ENCODE measurements around the gene PNPLA1.

The PNPLA1 gene

GRCh38 chr6:36340306-36340617, 70.4 kb downstream of the PNPLA1 start:
- Histone ChIP-seq H3K9me3 (ENCODE audit: control insufficient read depth in 1 of 2, low read length in 2 of 2) (no peaks in the 10 kb centered on the region), H3K36me3 (ENCODE audit: control insufficient read depth in 1 of 2, insufficient read depth in 2 of 2, low read length in 2 of 2) (no peaks in the 10 kb centered on the region), H3K27ac (ENCODE audit: low read length) (peak overlapping the region; percentile 80), H3K4me3 (ENCODE audit: low read depth in 1 of 2, low read length in 2 of 2) (no peak overlapping the region), H3K27me3 (ENCODE audit: low read depth, low read length) (peaks cover 3% of the 10 kb centered on the region), H3K4me1 (ENCODE audit: control insufficient read depth in 1 of 2, insufficient read depth in 2 of 2, low read length in 2 of 2) (peaks cover 0 to 4% of the 10 kb centered on the region in 2 donors)

- Histone ChIP-seq H3K36me3 (ENCODE audit: control insufficient read depth in 1 of 2, insufficient read depth in 2 of 2, low read length in 2 of 2) (no peaks in the 10 kb centered on the region), H3K4me1 (ENCODE audit: control insufficient read depth in 1 of 2, insufficient read depth in 2 of 2, low read length in 2 of 2) (peaks cover 0 to 4% of the 10 kb centered on the region in 2 donors), H3K9me3 (ENCODE audit: control insufficient read depth in 1 of 2, low read length in 2 of 2) (no peaks in the 10 kb centered on the region), H3K4me3 (ENCODE audit: low read depth in 1 of 2, low read length in 2 of 2) (peak overlapping the region; percentile 32 to 54), H3K27me3 (ENCODE audit: low read depth, low read length) (peaks cover 3% of the 10 kb centered on the region), H3K27ac (ENCODE audit: low read length) (peak overlapping the region; percentile 80)
Observed at GRCh38 chr6:36340618-36341454, 71.0 kb downstream of the PNPLA1 start.

GRCh38 chr6:36343109-36343680, 73.3 kb downstream of the PNPLA1 start:
- Histone ChIP-seq H3K9me3 (ENCODE audit: control insufficient read depth in 1 of 2, low read length in 2 of 2) (no peaks in the 10 kb centered on the region), H3K36me3 (ENCODE audit: control insufficient read depth in 1 of 2, insufficient read depth in 2 of 2, low read length in 2 of 2) (no peaks in the 10 kb centered on the region), H3K27me3 (ENCODE audit: low read depth, low read length) (no peaks in the 10 kb centered on the region), H3K27ac (ENCODE audit: low read length) (no peak overlapping the region), H3K4me1 (ENCODE audit: control insufficient read depth in 1 of 2, insufficient read depth in 2 of 2, low read length in 2 of 2) (peaks cover 0 to 4% of the 10 kb centered on the region in 2 donors), H3K4me3 (ENCODE audit: low read depth in 1 of 2, low read length in 2 of 2) (no peak overlapping the region)

- H3K27ac ChIP-seq (ENCODE audit: low read length) = no peak overlapping the region
- H3K4me1 ChIP-seq (ENCODE audit: control insufficient read depth in 1 of 2, insufficient read depth in 2 of 2, low read length in 2 of 2) = peaks cover 0 to 6% of the 10 kb centered on the region in 2 donors
- H3K4me3 ChIP-seq (ENCODE audit: low read depth in 1 of 2, low read length in 2 of 2) = no peak overlapping the region
- no peaks in the 10 kb centered on the region for H3K27me3 ChIP-seq (ENCODE audit: low read depth, low read length)
- H3K36me3 ChIP-seq (ENCODE audit: control insufficient read depth in 1 of 2, insufficient read depth in 2 of 2, low read length in 2 of 2) = no peaks in the 10 kb centered on the region
- no peaks in the 10 kb centered on the region for H3K9me3 ChIP-seq (ENCODE audit: control insufficient read depth in 1 of 2, low read length in 2 of 2)
Observed at GRCh38 chr6:36345681-36346466, 76.0 kb downstream of the PNPLA1 start.

- Histone ChIP-seq H3K4me3 (ENCODE audit: low read depth in 1 of 2, low read length in 2 of 2) (no peak overlapping the region), H3K36me3 (ENCODE audit: control insufficient read depth in 1 of 2, insufficient read depth in 2 of 2, low read length in 2 of 2) (no peaks in the 10 kb centered on the region), H3K27ac (ENCODE audit: low read length) (no peak overlapping the region), H3K27me3 (ENCODE audit: low read depth, low read length) (no peaks in the 10 kb centered on the region), H3K4me1 (ENCODE audit: control insufficient read depth in 1 of 2, insufficient read depth in 2 of 2, low read length in 2 of 2) (peaks cover 0 to 7% of the 10 kb centered on the region in 2 donors), H3K9me3 (ENCODE audit: control insufficient read depth in 1 of 2, low read length in 2 of 2) (no peaks in the 10 kb centered on the region)
Observed at GRCh38 chr6:36346486-36347273, 76.8 kb downstream of the PNPLA1 start.

GRCh38 chr6:36347621-36348020, 77.8 kb downstream of the PNPLA1 start:
- no peaks in the 10 kb centered on the region for H3K9me3 ChIP-seq (ENCODE audit: control insufficient read depth in 1 of 2, low read length in 2 of 2)
- peaks cover 0 to 7% of the 10 kb centered on the region in 2 donors for H3K4me1 ChIP-seq (ENCODE audit: control insufficient read depth in 1 of 2, insufficient read depth in 2 of 2, low read length in 2 of 2)
- no peaks in the 10 kb centered on the region for H3K36me3 ChIP-seq (ENCODE audit: control insufficient read depth in 1 of 2, insufficient read depth in 2 of 2, low read length in 2 of 2)
- no peak overlapping the region for H3K4me3 ChIP-seq (ENCODE audit: low read depth in 1 of 2, low read length in 2 of 2)
- no peak overlapping the region for H3K27ac ChIP-seq (ENCODE audit: low read length)
- no peaks in the 10 kb centered on the region for H3K27me3 ChIP-seq (ENCODE audit: low read depth, low read length)

- no peak overlapping the region for H3K27ac ChIP-seq (ENCODE audit: low read length)
- peaks cover 0 to 7% of the 10 kb centered on the region in 2 donors for H3K4me1 ChIP-seq (ENCODE audit: control insufficient read depth in 1 of 2, insufficient read depth in 2 of 2, low read length in 2 of 2)
- no peaks in the 10 kb centered on the region for H3K9me3 ChIP-seq (ENCODE audit: control insufficient read depth in 1 of 2, low read length in 2 of 2)
- H3K4me3 ChIP-seq (ENCODE audit: low read depth in 1 of 2, low read length in 2 of 2) = no peak overlapping the region
- H3K27me3 ChIP-seq (ENCODE audit: low read depth, low read length) = no peaks in the 10 kb centered on the region
- H3K36me3 ChIP-seq (ENCODE audit: control insufficient read depth in 1 of 2, insufficient read depth in 2 of 2, low read length in 2 of 2) = no peaks in the 10 kb centered on the region
Observed at GRCh38 chr6:36349240-36349639, 79.4 kb downstream of the PNPLA1 start.

GRCh38 chr6:36350082-36350481, 80.2 kb downstream of the PNPLA1 start:
- peaks cover 0 to 7% of the 10 kb centered on the region in 2 donors for H3K4me1 ChIP-seq (ENCODE audit: control insufficient read depth in 1 of 2, insufficient read depth in 2 of 2, low read length in 2 of 2)
- H3K36me3 ChIP-seq (ENCODE audit: control insufficient read depth in 1 of 2, insufficient read depth in 2 of 2, low read length in 2 of 2) = no peaks in the 10 kb centered on the region
- no peaks in the 10 kb centered on the region for H3K9me3 ChIP-seq (ENCODE audit: control insufficient read depth in 1 of 2, low read length in 2 of 2)
- no peaks in the 10 kb centered on the region for H3K27me3 ChIP-seq (ENCODE audit: low read depth, low read length)
- no peak overlapping the region for H3K27ac ChIP-seq (ENCODE audit: low read length)
- H3K4me3 ChIP-seq (ENCODE audit: low read depth in 1 of 2, low read length in 2 of 2) = no peak overlapping the region

GRCh38 chr6:36350681-36351571, 81.1 kb downstream of the PNPLA1 start:
- Histone ChIP-seq H3K4me1 (ENCODE audit: control insufficient read depth in 1 of 2, insufficient read depth in 2 of 2, low read length in 2 of 2) (peaks cover 0 to 7% of the 10 kb centered on the region in 2 donors), H3K9me3 (ENCODE audit: control insufficient read depth in 1 of 2, low read length in 2 of 2) (no peaks in the 10 kb centered on the region), H3K27ac (ENCODE audit: low read length) (no peak overlapping the region), H3K4me3 (ENCODE audit: low read depth in 1 of 2, low read length in 2 of 2) (no peak overlapping the region), H3K36me3 (ENCODE audit: control insufficient read depth in 1 of 2, insufficient read depth in 2 of 2, low read length in 2 of 2) (no peaks in the 10 kb centered on the region), H3K27me3 (ENCODE audit: low read depth, low read length) (no peaks in the 10 kb centered on the region)

GRCh38 chr6:36352477-36353157, 82.8 kb downstream of the PNPLA1 start:
- H3K4me1 ChIP-seq (ENCODE audit: control insufficient read depth in 1 of 2, insufficient read depth in 2 of 2, low read length in 2 of 2) = peaks cover 0 to 7% of the 10 kb centered on the region in 2 donors
- H3K4me3 ChIP-seq (ENCODE audit: low read depth in 1 of 2, low read length in 2 of 2) = no peak overlapping the region
- H3K9me3 ChIP-seq (ENCODE audit: control insufficient read depth in 1 of 2, low read length in 2 of 2) = no peaks in the 10 kb centered on the region
- H3K27me3 ChIP-seq (ENCODE audit: low read depth, low read length) = no peaks in the 10 kb centered on the region
- H3K36me3 ChIP-seq (ENCODE audit: control insufficient read depth in 1 of 2, insufficient read depth in 2 of 2, low read length in 2 of 2) = no peaks in the 10 kb centered on the region
- no peak overlapping the region for H3K27ac ChIP-seq (ENCODE audit: low read length)

All from muscle layer of duodenum (tissue), 2 donors.